ACHN (cell line): ENCODE data around the gene SYT13.

Source experiments
- DNase-seq: peaks from one replicate; pipeline ENCODE4 v3.0.0-alpha.2; 2015
- in situ Hi-C: cut with HindIII; loops from 2 replicates; pipeline ENCODE4 v1.10.0; 2017; ENCODE audit warnings: low sequenced_read_pairs, low pct_ligation_motif_present, low pct_unique_long_range_greater_than_20kb

The SYT13 gene, protein sequence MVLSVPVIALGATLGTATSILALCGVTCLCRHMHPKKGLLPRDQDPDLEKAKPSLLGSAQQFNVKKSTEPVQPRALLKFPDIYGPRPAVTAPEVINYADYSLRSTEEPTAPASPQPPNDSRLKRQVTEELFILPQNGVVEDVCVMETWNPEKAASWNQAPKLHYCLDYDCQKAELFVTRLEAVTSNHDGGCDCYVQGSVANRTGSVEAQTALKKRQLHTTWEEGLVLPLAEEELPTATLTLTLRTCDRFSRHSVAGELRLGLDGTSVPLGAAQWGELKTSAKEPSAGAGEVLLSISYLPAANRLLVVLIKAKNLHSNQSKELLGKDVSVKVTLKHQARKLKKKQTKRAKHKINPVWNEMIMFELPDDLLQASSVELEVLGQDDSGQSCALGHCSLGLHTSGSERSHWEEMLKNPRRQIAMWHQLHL

DNA sequence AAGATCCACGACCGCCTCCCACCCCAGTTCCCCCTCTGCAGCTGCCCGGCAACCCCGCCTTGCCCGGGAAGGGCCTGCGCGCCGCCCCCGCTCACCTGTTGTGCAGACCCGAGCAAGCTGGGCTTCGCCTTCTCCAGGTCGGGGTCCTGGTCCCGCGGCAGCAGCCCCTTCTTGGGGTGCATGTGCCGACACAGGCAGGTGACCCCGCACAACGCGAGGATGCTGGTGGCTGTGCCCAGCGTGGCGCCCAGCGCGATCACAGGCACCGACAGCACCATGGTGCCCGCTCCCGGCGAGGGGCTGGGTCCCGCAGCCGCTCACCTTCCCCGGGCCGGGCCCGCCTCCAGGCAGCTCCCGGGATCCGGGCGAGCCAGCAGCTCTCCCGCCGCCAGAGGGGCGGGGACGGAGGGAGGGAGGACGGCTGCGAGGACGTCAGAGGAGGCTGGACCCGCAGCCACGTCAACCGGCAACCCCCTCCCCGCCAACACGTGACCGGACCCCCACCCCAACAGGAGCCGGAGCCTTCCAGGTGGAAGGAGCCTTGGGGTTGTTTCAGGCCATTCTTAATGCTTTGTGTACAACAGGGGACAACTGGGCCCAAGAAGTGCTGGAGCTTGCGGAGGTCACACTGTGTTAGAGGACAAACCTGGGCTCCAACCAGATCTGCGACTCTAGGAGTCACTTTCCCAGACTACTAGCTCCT, at the start of gene SYT13:
Gene SYT13, minus strand, starts transcription at position 412 of the 703 bp plus-strand sequence. Its CDS starts 134 bp downstream, at position 278.
- peak; percentile 26 for DNase-seq

DNA sequence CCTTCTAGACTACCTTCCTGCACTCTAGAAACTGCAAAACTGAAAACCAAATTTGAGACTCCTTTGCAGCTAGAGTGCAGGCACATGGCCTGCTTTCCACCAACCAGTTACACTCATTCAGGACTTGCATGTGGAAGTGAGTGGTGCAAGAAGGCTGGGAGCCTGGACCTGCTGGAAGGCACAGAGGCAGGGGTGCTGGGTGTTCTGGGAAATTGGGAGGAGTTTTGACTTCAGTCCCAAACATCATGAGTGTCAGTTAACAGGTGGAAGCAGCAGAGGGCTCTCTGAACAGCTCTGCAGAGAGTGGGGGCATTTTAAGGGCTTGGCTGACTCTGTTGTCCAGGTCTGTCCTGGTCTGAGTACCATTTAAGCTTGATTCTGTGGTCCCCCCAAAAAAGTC, 49.3 kb upstream of the SYT13 start:
- DNase-seq: no peak
- in situ Hi-C loops: loop anchor here (25.0 kb wide), 1 partner anchor 223 kb away; no protein-coding TSS in a partner anchor

More for the DNA sequence above, at the start of gene SYT13:
- in situ Hi-C loops: no loop called here

DNA sequence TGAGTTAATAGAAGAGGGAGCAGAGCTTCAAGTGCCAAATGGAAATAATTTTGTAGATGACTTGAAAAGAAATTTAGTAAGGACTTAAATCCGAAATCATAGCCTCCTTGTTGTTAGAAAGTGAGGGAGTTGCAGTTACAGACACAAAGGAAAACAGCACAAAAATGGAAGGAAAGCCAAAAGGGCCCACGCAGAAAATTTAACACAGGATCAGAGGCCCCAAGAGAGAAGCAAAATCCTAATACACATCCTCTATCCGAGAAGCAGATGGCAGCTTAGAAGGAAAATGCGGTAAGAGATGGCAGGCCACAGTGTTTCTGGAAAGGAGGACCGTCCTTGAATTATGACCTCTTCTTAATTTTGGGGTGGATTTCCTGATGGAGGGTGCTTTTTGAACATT, 48.7 kb upstream of the SYT13 start:
- DNase-seq: no peak
- in situ Hi-C loops: loop anchor here (25.0 kb wide), 1 partner anchor 223 kb away; no protein-coding TSS in a partner anchor

DNA sequence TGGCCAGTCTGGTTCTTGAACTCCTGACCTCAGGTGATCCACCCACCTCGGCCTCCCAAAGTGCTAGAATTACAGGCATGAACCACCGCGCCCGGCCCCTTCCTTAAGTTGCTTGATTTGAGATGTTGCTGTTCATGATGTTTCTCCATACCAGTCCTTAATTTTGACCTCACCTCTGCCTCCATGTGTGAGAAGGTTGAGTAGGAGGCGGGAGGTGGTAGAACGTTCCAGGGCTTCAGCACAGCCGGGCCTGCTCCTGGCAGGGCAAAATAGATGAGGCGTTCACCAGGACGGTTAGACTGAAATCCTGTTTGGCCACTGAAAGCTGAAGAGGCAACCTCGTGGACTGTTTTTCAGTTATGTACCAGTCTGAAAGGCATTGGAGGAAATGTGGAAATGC, 48.3 kb upstream of the SYT13 start:
- in situ Hi-C loops: loop anchor here (25.0 kb wide), 1 partner anchor 222 kb away; no protein-coding TSS in a partner anchor
- DNase-seq: no peak

DNA sequence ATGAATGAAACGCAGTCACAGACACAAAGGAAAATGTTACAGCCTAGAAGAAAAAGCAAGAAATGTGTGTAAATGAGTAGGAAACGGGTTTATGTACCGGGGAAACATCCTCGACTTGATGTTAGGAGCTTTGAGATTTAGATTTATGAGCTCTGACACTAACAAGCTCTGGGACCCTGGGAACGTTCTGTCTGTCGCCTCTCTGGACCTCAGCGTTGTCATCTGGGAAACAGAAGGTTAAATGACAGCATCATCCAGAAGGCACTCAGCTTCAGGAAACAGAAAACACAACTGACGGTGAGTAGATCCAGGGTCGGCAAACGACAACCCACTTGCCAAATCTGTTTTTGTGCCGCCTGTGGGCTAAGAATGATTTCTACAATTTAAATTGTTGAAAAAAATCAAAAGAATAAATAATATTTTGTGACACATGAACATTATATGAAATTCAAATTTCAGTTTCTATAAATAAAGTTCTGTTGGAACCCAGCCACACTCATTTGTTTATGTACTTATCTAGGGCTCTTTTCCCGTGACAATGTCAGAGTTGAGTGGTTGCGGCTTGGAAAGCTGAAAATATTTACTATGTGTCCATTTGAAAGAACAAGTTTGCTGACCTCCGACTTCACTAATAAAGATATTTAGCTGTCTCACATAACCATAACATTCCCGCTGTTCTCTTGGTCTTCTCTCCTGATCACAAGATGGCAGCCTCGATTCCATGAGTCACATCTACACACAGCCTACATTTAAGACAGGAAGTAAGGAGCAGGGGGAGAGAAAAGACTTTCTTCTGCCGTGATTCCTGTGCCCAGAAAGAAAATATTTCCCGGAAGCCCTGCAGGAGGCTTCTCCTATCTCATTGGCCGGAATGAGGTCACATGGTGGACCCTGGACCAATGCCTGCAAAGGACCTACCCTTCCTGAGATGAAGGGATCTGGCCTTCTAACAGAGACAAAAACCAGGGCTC, 47.1 kb upstream of the SYT13 start:
- in situ Hi-C loops: loop anchor here (25.0 kb wide), 1 partner anchor 221 kb away; no protein-coding TSS in a partner anchor
- DNase-seq: no peak

DNA sequence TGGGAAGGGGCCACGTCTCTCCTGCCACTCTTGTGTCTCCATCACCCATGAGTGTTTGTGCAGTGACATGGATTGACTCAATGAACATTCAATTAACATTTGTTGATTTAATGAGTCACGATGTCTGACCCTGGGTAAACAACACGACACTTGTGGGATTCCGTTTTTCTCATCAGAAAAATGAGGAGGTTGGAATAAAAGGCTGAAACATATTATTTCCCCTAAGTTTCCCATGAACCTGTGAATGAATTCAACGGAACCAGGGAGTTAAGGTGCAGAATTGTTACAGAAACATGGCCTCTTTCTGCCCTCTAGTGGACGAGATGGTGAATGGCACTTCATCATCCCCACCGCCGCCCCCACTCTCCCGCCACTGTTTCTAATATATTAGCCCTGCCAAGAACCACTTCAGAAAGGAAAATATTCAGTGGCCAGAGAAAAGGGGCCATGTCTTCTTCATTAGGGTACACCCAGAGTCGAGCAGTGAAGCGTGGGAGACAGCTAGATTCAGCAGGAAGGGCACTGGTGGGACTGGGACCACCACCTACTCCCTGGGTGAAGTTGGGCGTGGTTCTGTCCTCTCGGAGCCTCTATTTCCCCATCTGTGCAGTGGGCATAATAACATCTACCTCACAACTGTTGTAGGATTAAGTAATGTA, 46.3 kb upstream of the SYT13 start:
- peak; percentile 29 for DNase-seq
- in situ Hi-C loops: loop anchor here (25.0 kb wide), 1 partner anchor 220 kb away; no protein-coding TSS in a partner anchor

DNA sequence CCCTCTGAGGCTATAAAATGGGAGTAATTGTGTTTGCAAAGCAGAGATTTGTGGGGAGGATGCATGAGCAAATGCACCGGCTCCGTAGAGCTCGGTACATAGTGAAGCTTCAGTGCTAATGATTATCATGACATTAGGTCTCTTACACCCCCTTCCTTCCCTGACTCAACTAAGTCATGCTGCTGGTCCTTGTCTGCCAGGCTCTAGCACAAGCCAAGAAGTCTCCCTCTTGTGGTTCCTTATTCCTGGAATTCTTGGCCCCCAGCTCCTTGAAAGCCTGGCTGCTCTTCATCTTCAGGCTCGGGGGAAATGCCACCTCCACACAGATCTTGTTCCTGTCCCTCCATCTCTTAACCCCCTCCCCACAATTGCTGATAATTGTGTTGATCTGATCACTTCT, 45.7 kb upstream of the SYT13 start:
- DNase-seq: no peak
- in situ Hi-C loops: loop anchor here (25.0 kb wide), 1 partner anchor 220 kb away; no protein-coding TSS in a partner anchor

DNA sequence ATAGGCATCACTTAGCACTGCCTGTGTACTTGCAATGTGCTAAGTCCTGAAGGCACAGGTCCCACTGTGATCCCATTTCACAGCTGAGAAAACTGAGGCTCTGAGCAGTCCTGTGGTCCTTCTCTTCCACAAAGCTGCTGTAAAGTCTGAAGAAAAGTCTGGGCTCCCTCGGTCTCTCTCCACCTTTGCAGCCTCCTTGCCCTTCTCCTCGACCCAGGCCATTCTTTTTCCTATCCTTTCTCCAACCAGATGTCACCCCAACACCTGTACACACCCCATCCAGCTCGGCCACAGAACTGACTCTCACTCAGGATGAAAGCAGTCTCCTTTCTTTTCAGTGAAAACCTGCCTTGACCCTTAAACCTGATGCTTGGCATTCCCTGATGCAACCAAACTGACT, 42.6 kb upstream of the SYT13 start:
- no peak for DNase-seq
- in situ Hi-C loops: loop anchor here (25.0 kb wide), 1 partner anchor 216 kb away; no protein-coding TSS in a partner anchor

DNA sequence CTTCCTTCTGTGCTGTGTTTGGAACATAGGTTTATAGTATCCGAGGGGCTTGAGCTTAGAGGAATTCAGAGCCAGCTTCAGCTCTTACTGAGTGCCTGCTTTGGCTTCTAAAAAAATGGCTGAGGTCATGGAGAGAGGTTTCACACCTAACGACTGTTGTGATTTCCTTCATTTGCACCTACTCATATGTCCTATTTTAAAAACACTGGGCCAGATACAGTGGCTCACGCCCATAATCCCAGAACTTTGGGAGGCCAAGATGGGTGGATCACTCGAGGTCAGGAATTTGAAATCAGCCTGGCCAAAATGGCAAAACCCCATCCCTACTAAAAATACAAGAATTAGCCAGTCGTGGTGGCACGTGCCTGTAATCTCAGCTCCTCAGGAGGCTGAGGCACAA, 38.3 kb upstream of the SYT13 start:
- DNase-seq: no peak
- in situ Hi-C loops: no loop called here

DNA sequence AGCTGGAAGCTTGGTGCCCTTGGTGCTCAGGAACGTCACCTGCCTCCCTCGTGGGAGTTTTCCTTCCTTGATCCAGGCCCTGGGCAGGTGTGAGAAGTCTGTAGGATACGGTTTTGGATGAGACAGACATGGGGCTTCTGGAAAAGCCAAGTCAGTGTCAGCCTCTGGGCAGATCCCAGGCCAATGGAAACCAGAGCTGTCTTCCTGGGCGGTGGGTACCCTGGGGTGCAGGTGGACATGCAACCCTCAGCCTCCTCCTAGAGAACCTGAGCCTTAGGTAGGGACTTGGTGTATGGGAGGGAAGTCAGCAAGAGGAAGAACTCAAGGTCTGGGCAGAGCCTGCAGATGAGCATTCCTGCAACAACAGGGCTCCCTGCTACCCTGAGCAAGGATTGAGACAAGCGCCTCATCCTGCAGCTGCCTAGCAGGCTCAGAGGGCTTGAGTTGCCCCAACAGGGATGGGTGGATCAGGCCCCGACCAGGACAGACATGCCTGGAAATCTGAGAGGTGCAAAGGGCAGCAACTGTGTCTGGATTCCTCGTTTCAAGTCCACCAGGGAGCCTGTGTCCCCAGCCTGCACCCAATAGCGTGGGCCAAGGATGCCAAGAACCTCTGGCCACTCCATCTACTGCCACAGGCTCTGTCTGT, 37.6 kb upstream of the SYT13 start:
- in situ Hi-C loops: no loop called here
- DNase-seq: no peak

DNA sequence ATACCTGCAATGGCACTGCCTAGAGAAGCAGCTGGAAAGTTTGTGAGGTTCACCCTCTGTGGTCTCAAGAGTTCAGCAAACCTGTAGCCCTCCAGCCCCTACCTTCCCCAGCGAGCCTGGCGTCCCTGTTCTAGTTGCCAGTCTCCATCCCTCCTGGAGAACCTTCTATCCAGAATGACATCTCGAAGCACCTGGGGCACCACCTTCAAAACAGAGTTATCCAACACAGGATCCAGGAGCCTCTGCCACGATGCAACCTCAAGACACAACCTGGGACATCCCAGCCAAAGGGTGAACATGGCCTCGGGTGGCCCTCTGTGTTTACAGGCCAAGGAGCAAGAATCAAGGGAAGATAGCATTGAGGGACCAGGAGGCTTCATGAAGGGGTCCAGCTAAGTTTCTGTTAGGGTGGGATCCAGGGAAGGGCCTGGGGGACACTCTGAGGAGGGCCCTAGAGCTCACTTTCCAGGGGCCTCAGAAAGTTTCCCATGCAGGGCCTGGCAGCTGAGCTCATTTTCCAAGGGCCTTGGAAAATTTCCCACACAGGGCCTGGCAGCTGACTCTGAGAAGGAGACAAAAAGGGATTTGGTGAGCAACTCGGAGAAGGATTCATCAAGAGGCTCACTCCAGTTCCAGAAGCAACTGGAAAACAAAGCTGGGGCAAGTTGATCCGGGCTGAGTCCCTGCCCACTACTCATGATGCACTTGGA, 36.9 kb upstream of the SYT13 start:
- no peak for DNase-seq
- in situ Hi-C loops: no loop called here

DNA sequence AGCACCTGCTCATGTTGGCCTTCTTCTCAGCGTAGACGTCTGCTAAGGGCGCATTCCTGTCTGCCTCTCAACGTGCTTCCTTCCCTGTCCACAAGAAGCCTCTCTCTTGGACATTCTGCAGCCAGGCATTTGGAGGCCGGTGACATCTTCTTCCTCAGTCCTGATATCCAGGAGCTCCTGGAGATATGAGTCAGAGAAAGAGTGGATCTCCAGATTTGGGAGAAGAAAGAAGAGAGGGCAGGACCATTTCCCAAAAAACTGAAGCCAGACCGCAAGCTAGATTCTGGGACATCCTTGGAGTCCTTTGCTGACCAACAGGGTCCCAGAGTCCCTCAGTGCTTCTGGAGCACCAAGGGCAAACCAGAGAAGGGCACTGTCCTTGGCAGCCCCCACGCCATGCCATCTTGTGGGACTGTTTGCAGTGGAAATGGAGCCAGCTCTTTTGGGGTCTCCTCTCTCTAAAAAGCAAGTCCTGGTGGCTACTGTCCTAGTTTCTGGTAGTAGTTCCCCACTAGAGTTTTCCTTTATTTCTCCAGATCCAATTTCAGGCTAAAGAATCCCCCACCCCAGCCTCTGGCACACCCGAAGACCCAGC, 36.1 kb upstream of the SYT13 start:
- in situ Hi-C loops: no loop called here
- no peak for DNase-seq

DNA sequence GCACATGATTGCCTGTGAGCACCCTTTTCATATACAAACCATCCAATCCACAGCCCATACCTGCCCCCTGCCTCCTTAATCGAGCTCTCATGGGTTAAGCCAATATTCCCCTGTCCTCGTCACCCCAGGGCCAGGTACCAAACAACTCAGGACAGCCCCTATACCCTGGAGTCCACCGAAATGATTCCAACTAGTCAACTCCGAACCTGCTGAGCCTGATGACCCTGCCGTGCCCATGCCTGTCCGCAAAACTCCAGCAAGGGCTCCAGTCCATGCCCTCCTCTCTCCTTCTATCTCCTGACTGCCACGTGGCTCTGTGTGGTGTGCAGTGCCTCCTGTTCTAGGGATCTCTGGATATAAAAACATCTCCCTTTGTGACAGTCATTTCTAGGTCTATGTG, 35.5 kb upstream of the SYT13 start:
- in situ Hi-C loops: no loop called here
- no peak for DNase-seq

DNA sequence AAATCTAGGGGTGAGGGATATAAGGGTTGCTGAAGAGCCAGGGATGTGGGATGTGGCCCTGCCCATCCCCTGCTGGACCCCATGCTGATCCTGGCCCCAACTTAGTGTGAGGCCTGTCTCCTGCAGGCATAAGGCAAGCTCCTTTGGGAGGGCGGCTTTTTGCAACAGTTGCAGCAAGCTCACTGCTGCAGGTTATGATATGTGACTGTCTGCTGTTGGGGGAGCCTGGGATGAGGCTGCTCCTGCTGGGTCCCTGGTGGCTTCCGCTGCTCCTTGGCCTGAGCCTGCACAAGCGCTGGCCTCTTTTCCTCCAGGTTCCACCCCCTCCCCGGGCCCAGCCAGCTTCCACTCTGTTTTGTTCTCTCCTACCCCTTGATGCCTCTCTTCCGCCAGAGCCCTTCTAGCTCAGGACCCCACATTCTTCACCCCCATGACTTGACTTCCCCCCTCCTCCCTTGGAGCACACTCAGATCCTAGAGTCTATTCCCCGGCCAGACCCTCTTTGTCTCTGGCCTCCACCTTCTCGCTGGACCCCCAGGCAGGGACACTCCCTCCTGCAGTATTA, 35.0 kb upstream of the SYT13 start:
- in situ Hi-C loops: no loop called here

DNA sequence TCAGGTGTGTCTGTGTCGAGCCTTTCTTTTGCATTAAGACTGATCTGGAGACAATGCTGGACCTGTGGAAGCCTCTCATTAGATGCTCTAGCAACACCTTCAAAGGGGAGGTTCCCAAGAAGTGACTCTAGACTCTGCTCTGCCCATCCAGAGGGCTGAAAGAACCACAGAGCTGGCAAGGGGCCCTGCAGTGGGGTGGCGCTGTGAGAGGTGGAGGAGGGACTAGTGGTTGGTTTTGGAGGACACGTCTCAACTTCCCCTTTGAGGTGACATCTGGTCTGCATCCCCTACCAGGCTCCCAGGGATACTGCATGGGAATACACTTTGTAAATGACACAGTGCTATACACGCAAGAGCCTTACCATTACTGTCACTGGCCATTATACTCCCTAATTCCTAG, 34.2 kb upstream of the SYT13 start:
- in situ Hi-C loops: no loop called here

More for the DNA sequence above, 35.0 kb upstream of the SYT13 start:
- DNase-seq: no peak

DNA sequence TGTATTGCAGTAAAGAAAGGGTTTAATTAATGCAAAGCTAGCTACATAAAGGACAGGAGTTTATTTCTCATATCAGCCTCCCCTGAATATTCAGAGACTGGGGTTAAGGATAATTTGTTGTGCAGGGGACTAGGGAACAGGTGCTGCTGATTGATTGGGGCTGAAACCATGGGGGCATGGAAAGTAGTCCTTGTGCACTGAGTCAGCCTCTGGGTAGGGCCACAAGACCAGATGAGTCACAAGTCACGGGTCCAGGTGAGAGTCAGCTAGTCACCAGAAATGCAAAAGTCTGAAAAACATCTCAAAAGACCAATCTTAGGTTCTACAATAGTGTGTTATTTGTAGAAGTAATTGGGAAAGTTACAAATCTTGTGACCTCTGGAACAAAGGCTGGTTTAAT, 32.9 kb upstream of the SYT13 start:
- in situ Hi-C loops: no loop called here
- DNase-seq: no peak

More for the DNA sequence above, 34.2 kb upstream of the SYT13 start:
- DNase-seq: no peak
